HG03354 (cell line): Measurements from ENCODE around the gene KCNH1.
"Not testable (repeated sequence)": the region's sequence is repeated elsewhere in the genome, so short reads cannot be mapped to it uniquely, and the experiment has no call there.

Experiments
- ATAC-seq: cut with Tn5 transposase; IDR thresholded peaks from one replicate; pipeline ENCODE4 v1.9.1; 2021; ENCODE audit warnings: mild to moderate bottlenecking; ENCODE audit not compliant: unreplicated experiment, poor library complexity, severe bottlenecking

The KCNH1 gene

DNA sequence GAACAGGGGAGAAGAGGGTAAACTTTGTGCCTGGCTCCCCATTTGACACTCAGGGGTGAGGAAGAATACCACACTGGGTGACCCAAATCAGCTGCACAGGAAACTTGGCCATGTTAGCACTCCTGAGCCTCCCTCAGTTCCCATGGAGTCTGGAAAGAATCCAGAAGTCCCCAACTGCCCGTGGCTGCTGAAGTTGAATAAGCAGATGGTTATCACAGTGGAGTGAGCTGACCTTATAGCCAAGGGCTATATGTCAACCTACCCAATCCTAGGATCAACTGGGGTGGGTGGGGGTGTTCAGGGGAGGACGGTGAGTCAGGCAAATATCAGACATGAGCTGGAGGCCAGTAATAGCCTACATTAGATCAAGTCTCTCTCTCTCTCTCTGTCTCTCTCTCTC lies 20.4 kb downstream of the KCNH1 start:
- no peak for ATAC-seq

DNA sequence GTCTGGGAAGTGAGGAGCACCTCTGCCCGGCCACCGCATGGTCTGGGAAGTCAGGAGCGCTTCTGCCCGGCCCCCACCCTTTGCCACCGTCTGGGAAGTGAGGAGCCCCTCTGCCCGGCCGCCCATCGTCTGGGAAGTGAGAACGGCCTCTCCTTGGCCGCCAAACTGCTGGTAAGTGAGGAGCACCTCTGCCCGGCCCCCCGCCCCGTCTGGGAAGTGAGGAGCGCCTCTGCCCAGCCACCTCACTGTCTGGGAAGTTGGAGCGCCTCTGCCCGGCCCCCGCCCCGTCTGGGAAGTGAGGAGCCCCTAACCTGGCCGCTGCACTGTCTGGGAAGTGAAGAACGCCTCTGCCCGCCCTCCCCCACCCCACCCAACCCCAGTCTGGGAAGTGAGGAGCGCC lies 22.6 kb downstream of the KCNH1 start:
- no peak for ATAC-seq

DNA sequence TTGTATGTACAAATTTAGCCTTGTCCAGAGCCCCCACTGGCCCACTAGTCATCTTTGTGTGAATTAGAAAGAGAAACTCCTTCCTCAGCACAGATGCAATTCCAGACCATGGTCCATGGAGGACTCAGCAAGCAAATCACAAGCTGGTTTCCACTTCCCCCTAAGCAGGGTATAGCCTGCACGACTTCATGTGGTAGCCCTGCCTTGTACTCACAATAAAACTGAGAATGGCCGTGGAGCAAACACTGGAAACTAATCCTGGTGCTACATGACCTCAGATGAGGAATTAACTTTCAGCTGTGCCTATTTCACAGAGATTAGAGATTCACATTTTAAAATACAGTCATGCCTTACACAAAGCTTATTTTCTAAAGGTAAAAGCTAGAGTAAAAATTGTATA lies 32.5 kb downstream of the KCNH1 start:
- ATAC-seq, result no peak

DNA sequence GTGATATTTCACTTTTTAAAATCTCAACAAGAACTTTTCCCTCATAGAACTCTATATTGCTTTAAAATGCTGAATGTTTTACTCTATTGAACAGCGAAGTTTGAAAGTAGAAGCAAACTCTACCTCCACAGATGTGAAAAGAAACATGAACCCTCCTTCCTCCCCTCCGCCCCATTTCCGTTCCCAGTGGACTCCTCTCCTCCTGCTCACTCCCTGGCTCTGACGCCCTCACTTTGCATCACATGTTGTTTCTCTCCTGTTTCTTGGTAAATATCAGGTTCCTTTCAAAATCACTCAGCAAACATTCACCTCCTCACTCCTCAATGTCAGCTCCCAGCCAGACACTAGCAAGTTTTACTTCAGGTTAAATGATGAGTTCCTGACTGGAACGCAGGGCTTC lies 34.6 kb downstream of the KCNH1 start:
- ATAC-seq, result no peak

DNA sequence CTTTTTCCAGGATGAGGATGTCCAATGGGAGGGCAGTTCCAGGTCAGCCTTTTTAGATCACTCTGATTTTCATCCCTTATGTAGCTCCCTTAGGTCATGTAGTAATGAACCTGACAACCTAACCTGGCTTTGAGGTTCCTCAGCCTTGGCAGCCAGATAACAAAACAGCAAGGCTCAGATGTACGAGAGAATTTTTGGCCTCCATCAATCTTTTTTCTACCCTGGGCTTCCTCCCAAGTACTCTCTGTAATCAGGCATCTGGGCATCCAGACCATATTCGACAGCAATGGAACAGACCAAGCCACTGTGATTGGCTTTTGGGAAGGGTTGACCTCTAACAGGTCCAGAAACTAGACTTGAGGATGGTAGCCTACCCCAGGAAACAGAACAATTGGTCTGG lies 38.6 kb downstream of the KCNH1 start:
- ATAC-seq, result no peak

DNA sequence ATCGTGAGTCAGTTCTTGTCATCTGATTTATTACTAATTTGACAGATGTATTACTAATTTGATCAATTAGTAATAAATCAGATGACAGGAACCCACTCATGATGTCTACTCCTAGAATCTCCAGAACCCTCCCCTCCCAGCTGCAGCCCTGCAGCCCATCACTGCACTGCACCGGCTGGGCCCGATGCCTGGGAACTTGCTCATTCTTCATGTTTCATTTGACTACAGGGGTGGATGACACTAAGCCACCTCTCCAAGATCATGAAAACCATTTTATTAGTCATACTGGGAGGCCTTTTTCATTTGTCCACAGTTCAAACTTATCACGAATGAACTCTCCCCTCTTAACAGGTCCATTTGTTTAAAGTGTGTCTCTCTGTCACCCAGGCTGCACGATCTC lies 41.0 kb downstream of the KCNH1 start:
- no peak for ATAC-seq

DNA sequence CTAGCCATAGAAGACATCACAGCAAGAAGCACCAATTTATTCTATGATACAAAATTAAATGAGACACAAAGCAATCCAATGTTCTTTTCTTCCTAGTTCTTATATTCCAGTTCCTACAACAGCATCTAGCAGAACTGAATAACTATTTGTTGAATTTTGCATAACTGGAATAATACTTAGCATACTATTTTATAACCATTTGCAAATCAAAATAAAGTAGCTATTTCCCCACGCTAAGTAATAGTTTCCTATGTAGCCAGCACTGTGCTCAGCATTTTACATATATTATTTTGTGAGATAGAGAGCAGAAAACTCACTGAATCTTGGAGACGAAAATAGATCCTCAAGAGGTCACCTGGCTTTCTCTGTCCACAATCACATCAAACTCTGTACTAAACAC lies 42.1 kb downstream of the KCNH1 start:
- ATAC-seq, result no peak

DNA sequence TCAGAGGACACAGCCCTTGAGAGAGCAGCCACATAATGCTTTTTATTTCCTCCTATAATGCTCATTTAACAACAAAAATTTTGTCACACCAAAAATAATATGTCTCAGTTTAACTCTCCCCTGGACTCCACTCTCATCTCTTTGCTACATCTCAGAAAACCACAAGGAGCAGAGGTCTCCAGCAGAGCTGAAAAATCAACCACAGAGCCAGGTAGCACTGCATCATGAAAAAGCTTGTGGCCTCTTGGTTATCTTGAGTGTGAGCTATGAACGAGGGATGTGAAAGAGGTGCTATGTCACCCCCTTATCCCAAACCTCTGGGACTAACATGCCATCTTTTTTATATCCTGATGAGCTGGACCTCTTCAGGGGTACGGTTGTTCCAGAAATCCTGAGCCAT lies 44.4 kb downstream of the KCNH1 start:
- ATAC-seq, result no peak

DNA sequence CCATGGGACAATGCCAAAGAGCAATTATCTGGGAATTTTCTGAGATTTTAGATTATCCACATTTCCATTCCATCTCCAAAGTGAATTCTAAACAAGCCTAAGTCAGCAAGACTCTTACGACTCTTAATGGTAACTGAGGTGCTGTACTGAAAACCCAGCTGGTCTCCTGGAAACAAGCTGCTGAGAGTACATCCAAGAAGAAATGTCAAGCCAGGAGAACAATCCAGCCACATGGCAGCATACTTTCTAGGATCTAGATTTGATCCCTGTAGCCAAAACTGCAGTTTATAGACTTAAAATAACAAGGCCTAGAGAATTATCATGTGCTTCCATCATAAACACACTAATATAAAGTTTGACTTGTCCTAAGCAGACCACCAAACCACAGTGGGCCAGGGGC lies 45.8 kb downstream of the KCNH1 start:
- ATAC-seq, result no peak

DNA sequence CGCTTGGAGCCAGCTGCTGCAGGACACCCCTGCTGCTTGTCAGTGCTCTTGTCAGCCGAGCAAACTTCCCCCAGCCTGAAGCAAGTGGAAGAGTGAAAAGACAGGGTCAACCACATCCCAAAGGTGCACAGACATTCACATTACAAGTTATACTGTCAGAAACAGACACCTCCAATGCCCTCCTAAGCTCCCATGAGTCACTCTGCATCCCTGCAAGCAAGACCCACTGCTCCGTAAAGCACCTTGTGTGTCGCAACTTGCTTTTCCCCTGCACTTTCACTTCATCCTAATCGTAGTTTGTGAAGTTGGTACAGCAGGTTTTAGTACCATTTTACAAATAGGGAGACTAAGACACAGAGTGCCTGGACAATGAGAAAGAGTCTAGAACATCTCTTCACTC lies 51.1 kb downstream of the KCNH1 start:
- no peak for ATAC-seq

DNA sequence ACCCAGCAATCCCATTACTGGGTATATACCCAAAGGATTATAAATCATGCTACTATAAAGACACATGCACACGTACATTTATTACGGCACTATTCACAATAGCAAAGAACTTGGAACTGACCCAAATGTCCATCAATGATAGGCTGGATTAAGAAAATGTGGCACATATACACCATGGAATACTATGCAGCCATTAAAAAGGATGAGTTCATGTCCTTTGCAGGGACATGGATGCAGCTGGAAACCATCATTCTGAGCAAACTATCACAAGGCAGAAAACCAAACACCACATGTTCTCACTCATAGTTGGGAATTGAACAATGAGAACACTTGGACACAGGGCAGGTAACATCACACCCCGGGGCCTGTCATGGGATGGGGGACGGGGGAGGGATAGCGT lies 52.5 kb downstream of the KCNH1 start:
- ATAC-seq, result not testable (repeated sequence)

DNA sequence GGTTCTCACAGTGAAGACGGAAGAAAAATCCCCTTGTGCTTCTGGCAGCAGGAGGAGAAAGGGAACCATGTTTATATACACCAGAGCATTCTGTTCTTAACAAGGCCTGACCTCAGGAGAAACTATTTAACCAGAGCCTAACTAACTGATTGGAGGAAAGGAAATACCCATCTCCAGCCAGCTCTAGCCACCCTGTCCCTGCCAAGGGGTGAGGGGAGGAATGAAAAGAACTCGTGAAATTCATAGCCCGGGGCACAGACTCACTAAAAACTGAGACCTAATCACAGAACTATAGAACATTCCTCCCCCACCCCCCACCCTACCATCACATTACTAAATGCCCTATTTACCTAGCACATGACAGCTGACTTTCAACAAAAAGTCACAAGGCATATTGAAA lies 65.0 kb downstream of the KCNH1 start:
- ATAC-seq, result no peak

DNA sequence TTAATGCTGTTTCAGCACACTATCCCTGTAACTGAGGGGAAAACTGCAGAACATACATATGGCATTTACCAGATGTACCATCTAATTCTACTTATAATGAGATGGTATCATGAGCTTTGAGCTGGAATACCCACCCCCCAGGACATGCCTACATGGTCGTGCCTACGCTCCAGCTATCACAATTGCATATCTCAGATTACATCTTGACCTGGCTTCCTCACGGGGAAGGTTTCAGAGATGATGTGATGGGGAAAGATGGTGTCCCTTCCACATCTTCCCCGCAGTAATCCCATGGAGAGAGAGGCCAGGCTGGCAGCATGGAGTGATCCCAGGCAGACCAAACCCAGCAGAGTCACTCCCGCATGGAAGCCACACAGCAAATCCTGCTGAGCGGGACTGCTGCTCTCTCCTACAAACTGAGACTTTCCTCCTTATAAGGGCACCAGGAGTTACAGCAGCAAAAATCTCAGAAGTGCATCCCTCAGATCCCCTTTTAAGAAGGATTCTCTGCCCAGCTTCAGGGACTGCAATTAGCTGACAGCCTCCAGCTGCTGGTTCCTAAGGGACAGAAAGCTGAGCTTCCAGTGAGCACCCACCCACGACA lies 67.1 kb downstream of the KCNH1 start:
- no peak for ATAC-seq

DNA sequence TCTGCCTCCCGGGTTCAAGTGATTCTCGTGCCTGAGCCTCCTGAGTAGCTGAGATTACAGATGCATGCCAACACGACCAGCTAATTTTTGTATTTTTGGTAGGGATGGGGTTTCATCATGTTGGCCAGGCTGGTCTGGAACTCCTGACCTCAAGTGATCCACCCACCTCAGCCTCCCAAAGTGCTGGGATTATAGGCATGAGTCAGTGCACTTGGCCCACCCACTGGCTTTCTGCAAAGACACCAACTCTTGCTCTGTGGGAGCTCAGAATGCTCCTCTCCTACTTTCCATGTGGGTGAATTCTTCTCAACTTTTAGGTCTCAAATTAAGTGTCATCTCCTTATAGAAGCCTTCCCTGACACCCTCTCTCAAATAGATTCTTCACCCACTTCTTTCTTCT lies 92.1 kb downstream of the KCNH1 start:
- not testable (repeated sequence) for ATAC-seq

DNA sequence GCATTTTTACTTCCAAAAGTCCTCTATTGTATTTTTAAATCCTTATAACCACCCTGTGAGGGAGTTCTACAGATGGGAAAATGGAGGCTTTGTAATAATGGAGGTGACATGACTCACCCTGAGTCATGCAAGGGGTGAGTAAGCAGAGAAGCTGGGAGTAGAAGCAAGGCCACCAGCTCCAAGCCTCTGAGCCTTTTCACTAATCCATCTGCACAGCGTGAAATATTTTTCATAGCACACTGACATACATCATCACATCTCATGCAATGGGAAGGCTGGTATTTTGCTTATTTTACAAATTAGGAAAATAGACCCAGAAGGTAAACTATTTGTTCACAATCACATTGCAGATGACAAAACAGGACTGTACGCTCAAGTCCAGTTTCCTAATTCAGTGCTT lies 96.9 kb downstream of the KCNH1 start:
- ATAC-seq, result no peak

DNA sequence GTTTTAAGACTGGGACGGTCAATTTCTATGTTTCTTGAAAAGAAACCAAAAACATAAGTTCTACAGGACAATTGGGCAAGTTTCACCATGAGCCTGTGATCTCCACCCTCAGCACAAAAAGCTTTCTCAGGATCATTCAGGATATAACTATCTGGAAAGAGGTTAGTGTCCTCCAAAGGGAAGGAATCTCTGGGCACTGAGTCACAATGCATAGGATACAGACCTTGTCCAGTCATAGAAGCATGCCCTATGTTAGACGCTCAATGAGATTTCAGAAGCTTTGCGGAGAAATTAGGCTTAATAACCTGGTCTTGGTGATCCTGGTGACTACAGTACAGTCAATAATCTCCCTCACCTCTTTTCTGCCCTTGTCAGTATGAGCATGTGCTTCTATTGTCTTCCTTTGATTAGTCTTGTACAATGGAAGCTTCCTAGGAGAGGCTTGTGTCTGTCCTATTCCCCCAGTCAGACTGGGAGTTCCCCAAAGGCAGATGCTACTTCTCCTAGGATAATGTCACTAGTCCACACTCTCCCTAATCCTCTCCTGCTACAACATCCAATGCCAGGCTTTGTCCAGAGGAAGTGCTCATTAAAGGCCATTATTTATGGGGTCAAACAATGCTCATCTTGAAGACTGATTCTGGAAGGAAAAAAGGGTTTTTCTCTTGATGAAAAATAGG lies 97.4 kb downstream of the KCNH1 start:
- ATAC-seq, result no peak

DNA sequence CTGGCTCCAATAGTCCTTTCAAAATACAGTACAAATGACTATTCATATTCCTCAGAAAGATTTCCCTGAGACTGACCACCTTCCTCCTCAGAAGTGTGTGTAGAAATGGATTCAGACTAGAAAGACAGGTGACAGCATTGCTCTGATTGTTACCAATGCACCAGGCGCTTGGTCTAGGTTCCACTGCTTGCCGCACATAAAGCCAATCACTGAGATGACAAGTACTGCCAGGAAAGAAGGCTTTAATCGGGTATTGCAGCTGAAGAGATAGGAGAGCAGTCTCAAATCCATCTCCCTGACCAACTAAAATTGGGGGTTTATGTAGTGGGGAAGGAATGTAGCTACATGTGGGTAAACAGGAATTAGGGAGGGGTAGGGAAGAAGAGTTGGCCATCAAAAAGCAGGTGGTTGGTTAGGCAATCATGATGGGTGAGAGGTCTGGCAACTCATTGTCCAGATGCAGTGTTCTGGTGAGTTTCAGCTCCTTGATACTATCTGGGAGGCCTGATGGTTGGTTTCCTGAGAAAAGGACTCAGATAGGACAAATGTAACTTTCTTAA lies 98.0 kb downstream of the KCNH1 start:
- no peak for ATAC-seq

DNA sequence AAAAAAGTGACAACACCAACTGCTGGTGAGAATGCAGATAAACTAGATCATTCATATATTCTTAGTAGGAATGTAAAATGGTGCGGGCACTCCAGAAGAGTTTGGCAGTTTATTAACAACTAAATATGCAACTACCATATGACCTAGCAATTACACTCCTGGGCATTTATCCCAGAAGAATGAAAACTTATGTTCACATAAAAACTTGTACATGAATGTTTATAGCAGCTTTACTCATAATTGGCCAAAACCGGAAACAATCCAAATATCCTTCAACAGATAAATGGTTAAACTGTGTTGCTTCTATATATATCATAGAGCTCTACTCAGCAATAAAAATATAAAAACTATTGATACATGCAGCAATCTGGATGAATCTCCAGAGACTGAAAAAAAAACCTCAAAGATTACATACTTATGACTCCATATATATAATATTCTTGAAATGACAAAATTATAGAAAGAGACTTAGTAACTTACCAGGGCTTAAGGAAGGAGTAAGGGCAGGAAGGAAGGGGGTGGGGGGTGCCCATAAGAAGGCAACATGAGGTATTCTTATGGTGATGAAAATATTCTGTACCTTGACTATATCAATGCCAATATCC lies 99.9 kb downstream of the KCNH1 start:
- no peak for ATAC-seq

DNA sequence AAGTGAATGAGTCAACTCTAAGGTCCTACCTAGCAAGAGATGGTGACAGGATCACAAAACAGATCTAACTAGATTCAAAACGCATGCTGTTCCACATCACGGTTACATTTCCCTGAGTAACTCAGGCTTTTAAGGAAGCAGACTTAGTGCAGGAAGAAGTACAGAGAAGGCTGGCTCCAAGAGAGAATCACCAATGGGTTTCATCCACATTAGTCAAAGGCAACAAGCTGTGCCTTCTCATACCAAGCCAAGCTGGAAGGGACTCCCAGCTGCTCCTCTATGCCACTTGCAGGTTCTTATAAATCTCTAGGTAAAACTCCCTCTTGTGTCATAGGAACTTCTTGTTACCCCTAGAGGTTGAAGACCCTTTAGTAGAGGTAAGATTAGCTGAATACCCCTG lies 109.0 kb downstream of the KCNH1 start:
- no peak for ATAC-seq

DNA sequence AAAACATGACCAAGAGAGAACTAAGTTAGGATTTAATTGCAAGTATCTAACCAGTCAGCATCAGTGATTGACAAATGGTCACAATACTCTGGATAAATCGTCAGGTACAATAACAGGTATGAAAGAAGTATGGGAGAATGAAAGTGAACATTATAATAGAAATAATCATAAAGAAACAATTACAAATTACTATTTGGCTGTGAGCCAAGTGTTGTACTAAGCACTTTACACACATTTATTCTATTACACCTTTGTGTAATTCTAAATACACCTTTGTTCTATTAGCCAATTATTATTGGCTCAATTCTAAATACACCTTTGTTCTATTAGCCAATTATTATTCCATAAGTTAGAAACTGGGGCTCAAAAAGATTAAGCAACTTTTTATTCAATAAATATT lies 114.7 kb downstream of the KCNH1 start:
- no peak for ATAC-seq

DNA sequence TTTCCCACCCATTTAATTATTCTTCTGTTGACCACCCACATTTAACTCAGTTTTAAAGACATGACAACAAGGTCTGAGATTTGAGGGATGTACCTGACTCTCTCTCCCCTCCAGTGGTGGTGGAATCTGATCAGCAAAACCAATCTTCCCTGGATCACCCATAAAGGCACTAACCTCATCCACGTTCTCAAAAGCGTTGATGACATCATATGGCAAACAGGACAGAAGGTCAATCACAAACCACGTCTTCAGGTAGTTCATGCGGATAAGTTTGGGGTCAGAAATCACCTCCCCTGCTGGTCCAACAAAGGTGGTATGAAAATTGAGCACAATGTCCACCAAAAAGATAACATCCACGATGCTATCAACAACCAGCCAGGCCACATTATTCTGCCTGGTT lies 115.3 kb downstream of the KCNH1 start:
- no peak for ATAC-seq
